H9 (cell line): Measurements from ENCODE around the gene MYD88. TPM values are rescaled to one million over a fixed set of nuclear protein-coding genes. Genes with fewer than 3 reads are reported as not detected.

Experiments
- DNase-seq: peaks from one replicate; pipeline ENCODE4 v3.0.0-alpha.2; 2017
- H2AFZ ChIP-seq: one replicate; pipeline ENCODE4 v1.6.1; 2013; ENCODE audit warnings: mild to moderate bottlenecking, low read length, control low read depth, moderate library complexity
- H2AK5ac ChIP-seq: 2 replicates; pipeline ENCODE4 v1.6.1; 2013; ENCODE audit warnings: low read length, control low read depth, mixed read lengths; ENCODE audit not compliant: insufficient read length
- H2BK120ac ChIP-seq: one replicate; pipeline ENCODE4 v1.6.1; 2013; ENCODE audit warnings: low read depth, mild to moderate bottlenecking, low read length, control low read depth, inconsistent platforms; ENCODE audit not compliant: poor library complexity, severe bottlenecking
- H2BK12ac ChIP-seq: 2 replicates; pipeline ENCODE4 v1.6.1; 2013; ENCODE audit warnings: low read length, control low read depth, mixed read lengths, low read depth; ENCODE audit not compliant: insufficient read length
- H2BK15ac ChIP-seq: 2 replicates; pipeline ENCODE4 v1.6.1; 2013; ENCODE audit warnings: low read depth, low read length, control low read depth
- H2BK20ac ChIP-seq: one replicate; pipeline ENCODE4 v1.6.1; 2013; ENCODE audit warnings: low read depth, mild to moderate bottlenecking, low read length, control low read depth, inconsistent platforms; ENCODE audit not compliant: poor library complexity, severe bottlenecking
- H2BK5ac ChIP-seq: 2 replicates; pipeline ENCODE4 v1.6.1; 2013; ENCODE audit warnings: low read length, control low read depth, mixed read lengths; ENCODE audit not compliant: insufficient read length
- H3K14ac ChIP-seq: 2 replicates; pipeline ENCODE4 v1.6.1; 2013; ENCODE audit warnings: low read length, control low read depth; ENCODE audit not compliant: insufficient read depth
- H3K18ac ChIP-seq: 2 replicates; pipeline ENCODE4 v1.6.1; 2013; ENCODE audit warnings: low read depth, mild to moderate bottlenecking, mixed read lengths, low read length, control low read depth; ENCODE audit not compliant: insufficient read length
- H3K23ac ChIP-seq: 2 replicates; pipeline ENCODE4 v1.6.1; 2013; ENCODE audit warnings: low read length, control low read depth, mixed read lengths, low read depth; ENCODE audit not compliant: insufficient read length
- H3K23me2 ChIP-seq: 2 replicates; pipeline ENCODE4 v1.6.1; 2013; ENCODE audit warnings: low read depth, mild to moderate bottlenecking, mixed read lengths, low read length, control low read depth; ENCODE audit not compliant: insufficient read length, poor library complexity, severe bottlenecking
- H3K27ac ChIP-seq: 2 replicates; pipeline ENCODE4 v1.5.1; 2013; ENCODE audit warnings: low read length, control low read depth, mixed read lengths, low read depth; ENCODE audit not compliant: insufficient read length
- H3K27me3 ChIP-seq: 2 replicates; pipeline ENCODE4 v1.6.1; 2013; ENCODE audit warnings: low read length, control low read depth, inconsistent platforms; ENCODE audit not compliant: insufficient read depth
- H3K4ac ChIP-seq: 2 replicates; pipeline ENCODE4 v1.6.1; 2013; ENCODE audit warnings: low read depth, mild to moderate bottlenecking, control low read depth, inconsistent platforms, low read length, moderate library complexity
- H3K4me1 ChIP-seq: 2 replicates; pipeline ENCODE4 v1.6.1; 2013; ENCODE audit warnings: low read length, control low read depth, inconsistent platforms; ENCODE audit not compliant: insufficient read depth
- H3K4me2 ChIP-seq: 2 replicates; pipeline ENCODE4 v1.6.1; 2013; ENCODE audit warnings: low read length, control low read depth, mixed read lengths; ENCODE audit not compliant: insufficient read length, insufficient read depth
- H3K56ac ChIP-seq: 2 replicates; pipeline ENCODE4 v1.6.1; 2013; ENCODE audit warnings: low read depth, mild to moderate bottlenecking, mixed read lengths, low read length, control low read depth; ENCODE audit not compliant: insufficient read length
- H3K79me1 ChIP-seq: 2 replicates; pipeline ENCODE4 v1.6.1; 2013; ENCODE audit warnings: low read depth, mild to moderate bottlenecking, moderate library complexity, low read length, control low read depth, inconsistent platforms; ENCODE audit not compliant: insufficient read depth, poor library complexity, severe bottlenecking
- H3K79me2 ChIP-seq: 2 replicates; pipeline ENCODE4 v1.6.1; 2013; ENCODE audit warnings: low read length, control low read depth, inconsistent platforms; ENCODE audit not compliant: insufficient read depth
- H3K9ac ChIP-seq: 2 replicates; pipeline ENCODE4 v1.6.1; 2013; ENCODE audit warnings: low read length, control low read depth, mixed read lengths; ENCODE audit not compliant: insufficient read length; ENCODE audit errors: extremely low read depth
- H3K9me3 ChIP-seq: one replicate; pipeline ENCODE4 v1.6.1; 2013; ENCODE audit warnings: low read depth, low read length, inconsistent platforms; ENCODE audit not compliant: control insufficient read depth
- H3T11ph ChIP-seq: one replicate; pipeline ENCODE4 v1.6.1; 2013; ENCODE audit warnings: mild to moderate bottlenecking, low read length, control low read depth, inconsistent platforms
- H4K20me1 ChIP-seq: one replicate; pipeline ENCODE4 v1.6.1; 2013; ENCODE audit not compliant: control insufficient read depth, insufficient read length, insufficient read depth
- H4K5ac ChIP-seq: 2 replicates; pipeline ENCODE4 v1.6.1; 2013; ENCODE audit warnings: low read depth, mild to moderate bottlenecking, mixed read lengths, low read length, control low read depth; ENCODE audit not compliant: insufficient read length
- H4K8ac ChIP-seq: replicated peaks from 2 replicates; pipeline ENCODE4 v1.6.1; 2013; ENCODE audit warnings: low read length, control low read depth, mixed read lengths, low read depth; ENCODE audit not compliant: insufficient read length
- H4K91ac ChIP-seq: 2 replicates; pipeline ENCODE4 v1.6.1; 2013; ENCODE audit warnings: low read depth, mild to moderate bottlenecking, moderate library complexity, mixed read lengths, low read length, control low read depth; ENCODE audit not compliant: insufficient read length
- H3K27ac Mint-ChIP-seq, 3 experiments: 2 replicates in 2 of 3; 3 replicates in 1 of 3; pipeline ENCODE4 v1.8.0; 2020 to 2021; ENCODE audit warnings: mixed read lengths in 3 of 3, mild to moderate bottlenecking in 1 of 3, moderate library complexity in 1 of 3
- H3K27me3 Mint-ChIP-seq: 2 replicates; pipeline ENCODE4 v1.8.0; 2021; ENCODE audit warnings: low read depth, mild to moderate bottlenecking, moderate library complexity, mixed read lengths
- H3K36me3 Mint-ChIP-seq, 3 experiments: 2 replicates in 2 of 3; 3 replicates in 1 of 3; pipeline ENCODE4 v1.8.0; 2020 to 2021; ENCODE audit warnings: low read depth in 3 of 3, mixed read lengths in 3 of 3; ENCODE audit not compliant: insufficient read depth in 1 of 3
- H3K4me1 Mint-ChIP-seq, 2 experiments: 2 replicates each; pipeline ENCODE4 v1.8.0; 2020; ENCODE audit warnings: mixed read lengths in 2 of 2
- H3K4me3 Mint-ChIP-seq, 2 experiments: 2 replicates in 1 of 2; 3 replicates in 1 of 2; pipeline ENCODE4 v1.8.0; 2020 to 2021; ENCODE audit warnings: mild to moderate bottlenecking in 2 of 2, mixed read lengths in 2 of 2, moderate library complexity in 1 of 2
- H3K9me3 Mint-ChIP-seq, 2 experiments: 2 replicates in 1 of 2; 3 replicates in 1 of 2; pipeline ENCODE4 v1.8.0; 2020; ENCODE audit warnings: mild to moderate bottlenecking in 2 of 2, mixed read lengths in 2 of 2, moderate library complexity in 1 of 2
- WGBS: extraction: QIAGEN DNeasy Blood & Tissue Kit; methylation state at CpG from one replicate; pipeline ENCODE4 v1.1.7; 2013; ENCODE audit warnings: missing lambda C conversion rate, low lambda C conversion rate, mixed read lengths; ENCODE audit not compliant: insufficient read length; ENCODE audit errors: extremely low coverage; 5-methylcytosine and 5-hydroxymethylcytosine counted together
- total RNA-seq: library from RNA; stranded (reverse); gene quantifications from 2 replicates; pipeline ENCODE4 v1.2.1, GENCODE V29; 2021
- TF ChIP-seq, protein P1 (sequence below): fragments of 200-600 bp; sonication (generic); conservative IDR thresholded peaks from 3 replicates; pipeline ENCODE4 v1.8.0; 2021; ENCODE audit warnings: antibody characterized with exemption, mild to moderate bottlenecking

The MYD88 gene
- total RNA-seq, 1 experiment from 2014 or later = 33.4 TPM

- Histone ChIP-seq H4K5ac (no peak overlapping the region), H3K27ac (no peak overlapping the region), H4K91ac (no peak overlapping the region), H3K23me2 (no peaks in the 10 kb centered on the region), H3K18ac (no peak overlapping the region), H3K23ac (no peak overlapping the region), H3K4ac (no peak overlapping the region), H3K79me2 (no peaks in the 10 kb centered on the region), H3K9ac (no peak overlapping the region), H3K56ac (no peak overlapping the region), H3K79me1 (no peaks in the 10 kb centered on the region), H3K14ac (no peak overlapping the region), H2AK5ac (no peak overlapping the region), H2BK20ac (no peak overlapping the region), H2BK120ac (no peak overlapping the region), H3T11ph (no peak overlapping the region), H3K27me3 (no peaks in the 10 kb centered on the region; the same call in 1 of the 2 replicates), H3K4me1 (peaks cover 3% of the 10 kb centered on the region; the same call in 1 of the 2 replicates), H3K4me2 (no peak overlapping the region), H2AFZ (no peak overlapping the region), H4K8ac (no peak overlapping the region), H4K20me1 (no peaks in the 10 kb centered on the region), H2BK12ac (no peak overlapping the region), H3K9me3 (no peaks in the 10 kb centered on the region), H2BK15ac (no peak overlapping the region), H2BK5ac (no peak overlapping the region)
- TF ChIP-seq, protein P1, sequence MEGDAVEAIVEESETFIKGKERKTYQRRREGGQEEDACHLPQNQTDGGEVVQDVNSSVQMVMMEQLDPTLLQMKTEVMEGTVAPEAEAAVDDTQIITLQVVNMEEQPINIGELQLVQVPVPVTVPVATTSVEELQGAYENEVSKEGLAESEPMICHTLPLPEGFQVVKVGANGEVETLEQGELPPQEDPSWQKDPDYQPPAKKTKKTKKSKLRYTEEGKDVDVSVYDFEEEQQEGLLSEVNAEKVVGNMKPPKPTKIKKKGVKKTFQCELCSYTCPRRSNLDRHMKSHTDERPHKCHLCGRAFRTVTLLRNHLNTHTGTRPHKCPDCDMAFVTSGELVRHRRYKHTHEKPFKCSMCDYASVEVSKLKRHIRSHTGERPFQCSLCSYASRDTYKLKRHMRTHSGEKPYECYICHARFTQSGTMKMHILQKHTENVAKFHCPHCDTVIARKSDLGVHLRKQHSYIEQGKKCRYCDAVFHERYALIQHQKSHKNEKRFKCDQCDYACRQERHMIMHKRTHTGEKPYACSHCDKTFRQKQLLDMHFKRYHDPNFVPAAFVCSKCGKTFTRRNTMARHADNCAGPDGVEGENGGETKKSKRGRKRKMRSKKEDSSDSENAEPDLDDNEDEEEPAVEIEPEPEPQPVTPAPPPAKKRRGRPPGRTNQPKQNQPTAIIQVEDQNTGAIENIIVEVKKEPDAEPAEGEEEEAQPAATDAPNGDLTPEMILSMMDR = no peak
- Mint-ChIP-seq H3K36me3 (no peaks in the 10 kb centered on the region), H3K9me3 (no peaks in the 10 kb centered on the region; a peak in 1 of 5 replicates), H3K4me1 (peaks cover 30 to 33% of the 10 kb centered on the region in 2 experiments), H3K27me3 (peaks cover 17% of the 10 kb centered on the region), H3K27ac (no peak overlapping the region; a peak in 1 of 7 replicates), H3K4me3 (no peak overlapping the region)
- no CpG with 5 or more reads among the region's 9 CpGs for WGBS
- DNase-seq = no peak
Measured at GRCh38 chr3:38098376-38098723, 40.1 kb upstream of the MYD88 start.
